NOMO-1 treated with dmso at 0.1 percent for 144 hours (cell line): ENCODE results near the gene TRIM3.
A peak's percentile ranks its signal among the peaks of the same experiment; 100 is the strongest.

Experiments
- DNase-seq: peaks from one replicate; lab custom pipeline; 2025; ENCODE audit not compliant: unreplicated experiment; lab: John Stamatoyannopoulos, UW

Gene TRIM3

DNA sequence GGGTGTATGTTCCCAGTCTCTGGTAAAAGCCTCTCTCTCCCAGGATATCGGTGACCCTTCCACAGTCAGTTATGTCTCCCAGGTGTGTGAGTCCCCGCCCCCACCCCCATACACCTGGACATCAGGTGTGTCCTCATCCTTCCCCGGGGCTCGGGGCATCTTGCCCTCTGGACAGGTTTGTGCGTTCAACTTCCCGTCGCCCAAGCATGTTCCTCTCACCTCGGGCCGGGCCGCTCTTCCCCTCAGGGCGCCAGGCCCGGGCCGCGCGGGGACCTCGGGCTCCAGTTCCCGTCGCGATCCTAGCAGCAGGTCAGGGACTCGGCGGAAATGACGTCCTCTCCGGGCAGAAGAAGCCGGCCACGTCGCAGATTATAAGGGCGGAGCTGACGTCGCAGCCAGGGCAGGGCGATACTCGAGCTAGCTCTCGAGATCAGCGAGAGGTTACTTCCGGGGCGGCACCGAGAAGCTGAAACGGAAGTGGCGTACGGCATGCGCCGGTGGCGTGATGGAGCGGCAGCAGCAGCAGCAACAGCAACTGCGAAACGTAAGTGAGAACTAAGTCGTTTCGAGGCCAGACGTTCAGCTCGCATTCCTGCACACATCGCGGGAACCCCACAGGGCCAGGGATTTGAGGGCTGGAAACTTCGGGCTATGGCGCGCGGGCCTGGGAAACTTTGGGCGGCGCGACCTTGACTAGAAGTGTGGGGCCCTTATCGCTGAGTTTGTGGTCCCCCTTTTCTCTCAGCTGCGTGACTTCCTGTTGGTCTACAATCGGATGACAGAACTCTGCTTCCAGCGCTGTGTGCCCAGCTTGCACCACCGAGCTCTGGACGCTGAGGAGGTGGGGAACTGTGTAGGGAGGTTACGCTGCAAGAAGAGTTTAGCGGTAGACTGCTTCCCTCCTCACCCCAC lies 7.5 kb upstream of the TRIM3 start, which contains the start of the genes ARFIP2 and TIMM10B:
Gene ARFIP2, minus strand, starts transcription at position 320 of the 912 bp plus-strand sequence. CDS start 910 bp downstream, outside the sequence.
Gene TIMM10B, plus strand, starts transcription at position 490 of the 912 bp plus-strand sequence. Its CDS starts 16 bp downstream, at position 506.
- peak; percentile 98 for DNase-seq

DNA sequence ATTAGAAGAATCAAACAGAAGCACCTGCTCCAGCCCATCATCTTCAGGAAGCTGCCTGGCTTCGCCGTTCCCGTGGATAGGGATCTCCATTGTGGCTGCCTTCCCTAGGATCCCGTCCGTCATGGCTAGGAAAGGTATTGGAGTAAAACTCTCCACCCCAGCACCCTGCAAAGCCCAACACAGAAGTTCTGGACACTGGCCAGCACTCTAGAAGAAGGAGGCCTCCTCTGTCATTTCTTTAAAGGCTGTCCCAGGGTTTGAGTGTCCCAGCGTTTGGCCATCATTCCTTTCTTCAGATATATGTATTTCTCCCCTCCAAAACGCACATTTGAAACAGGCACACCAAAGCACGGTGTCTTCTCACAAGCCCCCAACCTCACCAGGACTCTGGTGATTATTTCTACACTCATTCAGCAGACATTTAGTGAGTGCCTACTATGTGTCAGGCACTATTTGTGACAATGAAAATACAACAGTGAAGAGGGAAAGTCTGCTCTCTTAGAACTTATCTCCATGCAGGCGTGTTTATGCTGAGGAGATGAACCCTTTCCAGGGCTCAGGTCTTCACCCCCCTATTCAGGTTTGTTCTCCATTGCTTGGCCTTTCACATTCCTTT lies 6.7 kb upstream of the TRIM3 start:
- DNase-seq, result no peak

DNA sequence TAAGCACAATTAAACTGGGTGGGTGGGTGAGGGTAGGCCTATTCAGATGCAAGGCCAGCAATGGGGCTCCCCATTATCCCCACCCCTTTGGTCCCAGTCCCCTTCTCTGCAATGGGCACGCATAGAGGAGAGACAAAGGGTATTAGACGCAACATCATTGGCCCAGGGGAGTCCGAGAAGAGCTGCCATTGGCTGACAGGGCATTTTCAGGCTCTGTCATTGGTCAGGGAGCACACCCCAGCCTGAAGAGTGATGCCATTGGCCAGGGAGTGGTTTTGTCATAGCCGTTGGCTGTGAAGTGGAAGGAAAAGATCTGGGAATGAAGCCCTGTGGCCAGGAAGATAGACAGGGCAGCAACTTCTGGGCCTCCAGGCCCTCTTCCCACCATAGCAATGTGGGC lies 2.8 kb upstream of the TRIM3 start:
- no peak for DNase-seq

DNA sequence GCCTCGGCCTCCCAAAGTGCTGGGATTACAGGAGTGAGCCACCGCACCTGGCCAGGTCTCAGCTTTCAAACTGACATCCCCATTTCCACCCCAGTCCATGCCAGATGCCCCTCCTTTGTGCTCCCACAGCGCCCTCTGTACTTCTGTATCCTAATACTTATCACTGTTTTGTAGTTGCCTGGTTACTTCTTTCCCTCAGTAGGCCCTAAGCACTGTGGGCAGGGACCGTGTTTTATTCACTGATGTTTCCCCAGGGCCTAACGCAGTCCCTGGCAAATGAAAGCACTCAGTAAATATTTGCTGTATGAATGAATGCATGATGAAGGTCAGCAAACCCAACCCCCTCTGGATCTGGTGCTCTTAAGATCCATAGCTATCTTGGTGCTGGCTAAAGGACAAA lies 2.2 kb upstream of the TRIM3 start:
- no peak for DNase-seq

DNA sequence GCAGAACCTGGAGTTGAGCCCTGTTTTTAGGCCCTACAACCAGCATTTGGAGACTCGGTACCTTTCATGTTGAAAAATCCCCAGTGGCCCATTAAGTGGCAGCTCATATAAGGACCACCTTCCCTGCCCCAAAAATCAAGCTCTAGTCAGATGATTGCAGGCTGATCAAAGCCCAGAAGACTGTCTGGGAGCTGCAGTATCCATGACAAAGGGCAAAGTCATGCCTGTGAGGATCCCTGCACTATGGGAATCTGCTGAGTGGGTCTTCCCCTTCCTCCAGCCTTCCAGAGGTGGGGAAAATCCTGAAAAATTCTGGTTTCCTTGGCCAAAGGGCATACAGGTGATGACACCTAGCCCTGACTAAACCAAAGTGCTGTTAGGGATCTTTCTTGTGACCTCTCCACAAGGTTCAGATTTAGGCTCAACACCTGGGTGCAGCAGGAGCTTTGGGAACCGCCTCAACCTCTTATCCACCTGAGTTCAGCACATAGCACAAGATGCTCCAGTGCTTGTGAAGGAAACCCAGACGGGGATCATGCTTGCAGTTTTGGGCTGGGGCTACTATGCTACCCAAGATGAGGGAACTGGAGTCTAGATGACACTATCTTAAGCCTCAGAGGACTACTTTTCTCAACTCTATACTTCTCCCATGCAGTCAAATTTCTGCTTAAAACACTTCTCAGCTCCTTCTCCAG lies 1.2 kb upstream of the TRIM3 start:
- no peak for DNase-seq

DNA sequence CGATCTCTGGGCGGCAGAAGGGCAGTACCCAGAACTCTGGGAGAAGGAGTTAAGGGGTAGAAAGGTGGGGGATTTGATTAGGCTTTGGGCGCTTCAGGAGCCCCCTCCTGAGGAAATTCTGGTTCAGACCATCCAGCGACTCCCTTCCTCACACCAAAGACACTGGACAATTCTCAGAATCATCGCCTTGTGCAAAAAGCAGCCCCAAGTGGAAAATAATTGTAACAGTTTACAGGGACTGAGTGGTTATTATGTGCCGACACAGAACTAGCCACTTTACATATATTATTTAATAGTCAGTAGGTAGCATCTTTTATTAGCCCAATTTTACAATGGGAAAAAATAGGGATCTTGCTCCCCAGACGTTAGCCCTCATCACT lies 662 bp upstream of the TRIM3 start:
- no peak for DNase-seq

- no peak for DNase-seq
These were observed 807 bp downstream of the TRIM3 start for GRCh38 chr11:6472934-6473333.

DNA sequence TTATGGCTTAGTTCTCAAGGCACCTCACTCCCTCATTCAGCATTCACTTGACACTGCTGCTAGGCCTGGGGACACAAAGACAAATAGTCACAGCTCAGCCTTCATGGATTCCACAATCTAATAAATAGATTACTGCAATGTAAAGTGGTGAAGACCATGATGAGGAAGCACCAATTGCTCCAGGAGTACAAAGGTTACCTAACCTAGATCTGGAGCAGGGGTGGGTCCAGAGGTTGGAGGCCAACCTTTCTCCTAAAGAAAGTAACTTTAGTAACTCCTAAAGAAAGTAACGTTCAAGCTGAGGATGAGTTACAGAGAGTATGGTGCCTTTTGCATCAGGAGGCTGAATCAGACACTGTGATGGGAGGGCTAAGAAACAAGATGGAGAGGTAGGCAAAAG lies 4.1 kb downstream of the TRIM3 start:
- no peak for DNase-seq

GRCh38 chr11:6468712-6469495 lies 4.8 kb downstream of the TRIM3 start:
- no peak for DNase-seq

- DNase-seq, result no peak
These were observed 14.7 kb downstream of the TRIM3 start for GRCh38 chr11:6459099-6459450.

- DNase-seq, result no peak
These were observed 15.2 kb downstream of the TRIM3 start for GRCh38 chr11:6458352-6459098.

- DNase-seq, result no peak
These were observed 16.0 kb downstream of the TRIM3 start for GRCh38 chr11:6457581-6458320.

GRCh38 chr11:6456361-6457073 lies 17.2 kb downstream of the TRIM3 start:
- no peak for DNase-seq

GRCh38 chr11:6455070-6455469 lies 18.7 kb downstream of the TRIM3 start:
- no peak for DNase-seq

DNA sequence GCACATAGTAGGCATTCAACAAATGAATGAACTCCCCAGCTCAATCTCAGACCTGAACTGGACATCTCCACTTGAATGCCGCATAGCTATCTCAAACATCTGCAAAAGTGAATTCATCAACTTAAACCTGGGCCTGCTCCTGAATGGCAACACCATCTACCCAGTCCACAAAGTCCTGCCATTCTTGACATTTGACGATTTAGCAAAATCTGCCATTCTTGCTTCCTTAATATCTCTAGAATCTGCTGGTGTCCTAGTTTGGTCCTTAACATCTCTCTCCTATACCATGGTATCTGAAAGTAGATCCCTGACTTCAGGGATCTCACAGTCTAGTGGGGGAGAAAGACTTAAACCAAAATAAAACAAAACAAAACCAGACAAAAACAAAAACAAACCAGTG lies 20.6 kb downstream of the TRIM3 start:
- no peak for DNase-seq

- DNase-seq, result no peak
These were observed 21.5 kb downstream of the TRIM3 start for GRCh38 chr11:6452219-6452618.

- DNase-seq, result no peak
These were observed 25.2 kb downstream of the TRIM3 start for GRCh38 chr11:6448574-6448973.

DNA sequence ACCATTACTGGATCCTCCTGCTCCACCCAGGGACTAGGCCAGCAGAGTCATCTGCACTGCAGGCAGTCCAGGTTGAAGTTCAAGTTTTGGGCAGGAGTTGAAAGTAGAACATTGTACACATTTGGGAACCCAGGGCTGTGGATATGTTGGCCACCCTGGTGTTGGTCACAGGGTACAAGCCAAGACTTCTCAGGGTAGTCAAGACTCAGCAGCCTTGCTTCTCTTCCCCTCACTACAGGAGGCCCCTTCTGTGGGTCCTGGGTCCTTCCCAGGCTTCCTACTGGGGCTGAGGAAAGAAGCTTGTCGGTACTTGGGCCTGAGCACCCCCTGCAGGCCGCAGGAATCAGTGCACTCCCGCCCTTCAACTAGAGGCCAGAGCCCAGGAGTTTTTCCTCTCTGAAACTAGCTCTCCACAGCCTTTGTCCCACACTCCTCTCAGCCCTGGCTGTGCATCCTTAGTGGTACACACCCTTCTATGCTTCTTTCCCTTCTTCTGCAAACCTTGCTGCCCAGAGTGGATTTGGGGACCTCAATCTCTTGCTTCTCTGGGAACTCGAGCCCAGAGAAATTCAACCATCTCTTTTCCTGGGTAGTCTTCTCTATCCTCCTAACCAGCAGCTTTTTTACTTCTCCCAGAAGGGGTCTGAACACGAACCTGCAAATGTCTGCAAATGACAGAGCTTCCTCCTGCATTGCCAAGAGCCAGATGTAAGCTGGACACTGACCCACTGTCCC lies 30.3 kb downstream of the TRIM3 start:
- peak; percentile 30 for DNase-seq
